T-helper 1 cell treated with Interleukin-12 subunit alpha and Interleukin-12 subunit beta and Interleukin-4 antibody, amounts not matched to agents 30 ng/mL and 1 ng/mL, for 36 hours (primary cell): ENCODE results near the gene SS18L1. TPM values are rescaled to one million over a fixed set of nuclear protein-coding genes. Genes with fewer than 3 reads are reported as not detected.

Experiments used
- intact Hi-C: fragments of 100-400 bp; cut with micrococcal nuclease; formaldehyde crosslinking; loops from one replicate; pipeline ENCODE4 v1.15.1; 2024
- total RNA-seq: library from RNA; stranded (reverse); gene quantifications from 2 replicates; pipeline ENCODE4 v1.2.3, GENCODE V29; 2022

SS18L1 gene
- total RNA-seq, 1 donor from 2014 or later, result 19.7 TPM

- intact Hi-C loops, result no loop called here
These were observed 22.3 kb downstream of the SS18L1 start for GRCh38 chr20:62165762-62166399.

- intact Hi-C loops, result no loop called here
These were observed 23.9 kb downstream of the SS18L1 start for GRCh38 chr20:62167474-62167873.

GRCh38 chr20:62168061-62168460 is 24.5 kb downstream of the SS18L1 start:
- intact Hi-C loops, result no loop called here

- intact Hi-C loops, result no loop called here
These were observed 25.4 kb downstream of the SS18L1 start for GRCh38 chr20:62168890-62169435.

GRCh38 chr20:62170536-62170935 is 27.0 kb downstream of the SS18L1 start:
- intact Hi-C loops, result no loop called here

GRCh38 chr20:62171245-62171644 is 27.7 kb downstream of the SS18L1 start:
- intact Hi-C loops, result no loop called here

- intact Hi-C loops, result no loop called here
These were observed 29.1 kb downstream of the SS18L1 start for GRCh38 chr20:62172666-62173065.

- intact Hi-C loops, result no loop called here
These were observed 30.6 kb downstream of the SS18L1 start for GRCh38 chr20:62174021-62174804.

GRCh38 chr20:62174870-62175624 is 31.5 kb downstream of the SS18L1 start:
- intact Hi-C loops, result no loop called here

GRCh38 chr20:62175711-62176110 is 32.1 kb downstream of the SS18L1 start:
- intact Hi-C loops, result no loop called here

GRCh38 chr20:62176866-62177265 is 33.3 kb downstream of the SS18L1 start:
- intact Hi-C loops, result no loop called here

- intact Hi-C loops, result no loop called here
These were observed 33.7 kb downstream of the SS18L1 start for GRCh38 chr20:62177307-62177706.

GRCh38 chr20:62178316-62179161 is 35.0 kb downstream of the SS18L1 start:
- intact Hi-C loops, result no loop called here

- intact Hi-C loops, result no loop called here
These were observed 35.6 kb downstream of the SS18L1 start for GRCh38 chr20:62179162-62179504.

- intact Hi-C loops, result loop anchor here (1.0 to 2.0 kb wide), 6 partner anchors 38 to 205 kb away; partner anchors contain the start of genes HRH3, OSBPL2, PSMA7 and RPS21
These were observed 38.2 kb downstream of the SS18L1 start for GRCh38 chr20:62181808-62182207.

GRCh38 chr20:62182469-62183425 is 39.2 kb downstream of the SS18L1 start, which contains the start of gene MTG2:
TSS of gene MTG2 (plus strand) at chr20:62183028. CDS start at chr20:62193421, 10,393 bp downstream.
- intact Hi-C loops, result loop anchor here (1.0 to 2.0 kb wide), 6 partner anchors 38 to 204 kb away; partner anchors contain the start of genes HRH3, OSBPL2, PSMA7 and RPS21

- intact Hi-C loops, result loop anchor here (2.0 kb wide), 2 partner anchors 117 to 203 kb away; partner anchors contain the start of gene RPS21
These were observed 40.0 kb downstream of the SS18L1 start for GRCh38 chr20:62183426-62184142.

- intact Hi-C loops, result no loop called here
These were observed 42.5 kb downstream of the SS18L1 start for GRCh38 chr20:62186096-62186426.
